ENCODE measurements around the gene C17orf100.

GRCh38 chr17:6639586-6640535 is 11.7 kb upstream of the C17orf100 start:
- TF ChIP-seq POLR2AphosphoS5 (IDR thresholded peaks at IDR 0.05) (no peak), CTCF (IDR thresholded peaks at IDR 0.05 in 8 of 11, conservative IDR thresholded peaks at IDR 0.05 in 3 of 11) (no peak)

Measured in spleen (tissue), 7 donors.